ENCODE data around the gene KRTAP4-11. TPM values are rescaled to one million over a fixed set of nuclear protein-coding genes. Genes with fewer than 3 reads are reported as not detected.

KRTAP4-11 gene
- total and polyA plus RNA-seq, 2 of the 8 experiments (the other 6 are each of a cell fraction or from before 2014, with no cell fraction given), result not detected

GRCh38 chr17:41082626-41083025 lies 35.5 kb downstream of the KRTAP4-11 start:
- no peak overlapping the region for H4K5ac ChIP-seq (ENCODE audit: insufficient read length, low read depth, low read length)
- H3K56ac ChIP-seq (replicated peaks; ENCODE audit: insufficient read length, low read depth, low read length), result no peak overlapping the region
- H3K23ac ChIP-seq (ENCODE audit: insufficient read length), result no peak overlapping the region
- no peak overlapping the region for H2BK15ac ChIP-seq (ENCODE audit: low read length)
- no peak overlapping the region for H3K4ac ChIP-seq (replicated peaks; ENCODE audit: insufficient read length, low read depth, low read length)
- no peak overlapping the region for H3K18ac ChIP-seq (ENCODE audit: extremely low read depth, low read length)
- peaks cover 0 to 1% (median 0%) of the 10 kb centered on the region in 4 experiments; a peak in 1 of 7 replicates for H3K4me1 ChIP-seq (replicated peaks in 1 of 4; ENCODE audit: control insufficient read depth in 3 of 4, insufficient read depth in 4 of 4, low read length in 3 of 4)
- H2AK5ac ChIP-seq (ENCODE audit: low read depth, low read length), result no peak overlapping the region
- no peaks in the 10 kb centered on the region for H3K79me1 ChIP-seq (ENCODE audit: low read depth, low read length)
- ChIA-PET CTCF (ENCODE audit: partially characterized antibody) (no interaction called here), POLR2A (ENCODE audit: partially characterized antibody) (no interaction called here)
- no peak for DNase-seq (ENCODE audit: low read depth in 1 of 2, low spot score in 2 of 2)
- no peak overlapping the region for H3K14ac ChIP-seq (ENCODE audit: insufficient read length)
- no peaks in the 10 kb centered on the region for H3K36me3 ChIP-seq (ENCODE audit: control insufficient read depth in 2 of 4, insufficient read depth in 4 of 4, low read length in 3 of 4)
- H3K9me3 ChIP-seq (ENCODE audit: insufficient read depth in 2 of 2, low read depth in 1 of 2, low read length in 1 of 2), result no peaks in the 10 kb centered on the region
- no peaks in the 10 kb centered on the region for H3K23me2 ChIP-seq (ENCODE audit: low read depth, low read length)
- H4K20me1 ChIP-seq (replicated peaks in 1 of 2; ENCODE audit: control insufficient read depth in 1 of 2, insufficient read depth in 2 of 2, low read length in 2 of 2), result no peaks in the 10 kb centered on the region
- no peak overlapping the region for H2BK12ac ChIP-seq (ENCODE audit: low read depth, low read length)
- 60% methylated on average over 4 of the region's 4 CpGs; no CpG with 5 or more reads in 1 of the 2 experiments for WGBS, 2 experiments (ENCODE audit: extremely low coverage in 1 of 2, insufficient coverage in 1 of 2, insufficient read length in 1 of 2, insufficient replicate concordance in 2 of 2, low coverage in 1 of 2, low lambda C conversion rate in 2 of 2, missing lambda C conversion rate in 1 of 2)
- no peak overlapping the region for H3K4me2 ChIP-seq (ENCODE audit: insufficient read depth in 1 of 2, low read depth in 2 of 2, low read length in 2 of 2)
- no peak overlapping the region for H2BK20ac ChIP-seq (ENCODE audit: low read length)
- no peak overlapping the region for H3K4me3 ChIP-seq (ENCODE audit: extremely low read depth in 1 of 4, insufficient read depth in 2 of 4, low read depth in 3 of 4, low read length in 4 of 4)
- no peak for FAIRE-seq
- no peak overlapping the region for H4K91ac ChIP-seq (replicated peaks; ENCODE audit: insufficient read length, low read length)
- TF ChIP-seq CBX8 (IDR thresholded peaks at IDR 0.05; ENCODE audit: borderline replicate concordance, low read depth, low read length) (no peak), KDM4A (IDR thresholded peaks at IDR 0.05; ENCODE audit: low read depth, low read length, severe bottlenecking) (no peak), EGR1 (IDR thresholded peaks at IDR 0.05; ENCODE audit: borderline replicate concordance, low read depth, low read length) (no peak), SUZ12 (IDR thresholded peaks at IDR 0.05; ENCODE audit: low read length) (no peak), ATF2 (IDR thresholded peaks at IDR 0.05; ENCODE audit: low read length) (no peak), TAF1 (IDR thresholded peaks at IDR 0.05; ENCODE audit: low read depth, low read length) (no peak), BACH1 (IDR thresholded peaks at IDR 0.05; ENCODE audit: low read length) (no peak), RXRA (IDR thresholded peaks at IDR 0.05; ENCODE audit: insufficient read depth, low read depth, low read length) (no peak)
- no peak overlapping the region for H3K9ac ChIP-seq (replicated peaks in 1 of 4; ENCODE audit: extremely low read depth in 1 of 4, low read depth in 3 of 4, low read length in 3 of 4)
- no peak overlapping the region for H2BK120ac ChIP-seq (replicated peaks; ENCODE audit: low read depth, low read length)
- no peak overlapping the region for H3K27ac ChIP-seq (ENCODE audit: low read depth, low read length)
- H3K27me3 ChIP-seq (replicated peaks in 1 of 4; ENCODE audit: control insufficient read depth in 3 of 4, extremely low read depth in 1 of 4, insufficient read depth in 3 of 4, low read length in 3 of 4), result no peaks in the 10 kb centered on the region
- no peak overlapping the region for H2AFZ ChIP-seq (ENCODE audit: low read length)
- H2BK5ac ChIP-seq (ENCODE audit: low read depth, low read length), result no peak overlapping the region
- H4K8ac ChIP-seq (ENCODE audit: extremely low read depth, insufficient read depth, low read length), result no peak overlapping the region
- no peaks in the 10 kb centered on the region for H3K79me2 ChIP-seq (ENCODE audit: control insufficient read depth in 1 of 2, insufficient read depth in 2 of 2, low read length in 2 of 2)
